H9 (cell line): ENCODE data around the gene SPSB2. TPM values are rescaled to one million over a fixed set of nuclear protein-coding genes. Genes with fewer than 3 reads are reported as not detected.

ENCODE experiments used
- DNase-seq: peaks from one replicate; pipeline ENCODE4 v3.0.0-alpha.2; 2017
- H2AFZ ChIP-seq: one replicate; pipeline ENCODE4 v1.6.1; 2013; ENCODE audit warnings: mild to moderate bottlenecking, low read length, control low read depth, moderate library complexity
- H2AK5ac ChIP-seq: 2 replicates; pipeline ENCODE4 v1.6.1; 2013; ENCODE audit warnings: low read length, control low read depth, mixed read lengths; ENCODE audit not compliant: insufficient read length
- H2BK120ac ChIP-seq: one replicate; pipeline ENCODE4 v1.6.1; 2013; ENCODE audit warnings: low read depth, mild to moderate bottlenecking, low read length, control low read depth, inconsistent platforms; ENCODE audit not compliant: poor library complexity, severe bottlenecking
- H2BK12ac ChIP-seq: 2 replicates; pipeline ENCODE4 v1.6.1; 2013; ENCODE audit warnings: low read length, control low read depth, mixed read lengths, low read depth; ENCODE audit not compliant: insufficient read length
- H2BK15ac ChIP-seq: 2 replicates; pipeline ENCODE4 v1.6.1; 2013; ENCODE audit warnings: low read depth, low read length, control low read depth
- H2BK20ac ChIP-seq: one replicate; pipeline ENCODE4 v1.6.1; 2013; ENCODE audit warnings: low read depth, mild to moderate bottlenecking, low read length, control low read depth, inconsistent platforms; ENCODE audit not compliant: poor library complexity, severe bottlenecking
- H2BK5ac ChIP-seq: 2 replicates; pipeline ENCODE4 v1.6.1; 2013; ENCODE audit warnings: low read length, control low read depth, mixed read lengths; ENCODE audit not compliant: insufficient read length
- H3K14ac ChIP-seq: 2 replicates; pipeline ENCODE4 v1.6.1; 2013; ENCODE audit warnings: low read length, control low read depth; ENCODE audit not compliant: insufficient read depth
- H3K18ac ChIP-seq: 2 replicates; pipeline ENCODE4 v1.6.1; 2013; ENCODE audit warnings: low read depth, mild to moderate bottlenecking, mixed read lengths, low read length, control low read depth; ENCODE audit not compliant: insufficient read length
- H3K23ac ChIP-seq: 2 replicates; pipeline ENCODE4 v1.6.1; 2013; ENCODE audit warnings: low read length, control low read depth, mixed read lengths, low read depth; ENCODE audit not compliant: insufficient read length
- H3K23me2 ChIP-seq: 2 replicates; pipeline ENCODE4 v1.6.1; 2013; ENCODE audit warnings: low read depth, mild to moderate bottlenecking, mixed read lengths, low read length, control low read depth; ENCODE audit not compliant: insufficient read length, poor library complexity, severe bottlenecking
- H3K27ac ChIP-seq: 2 replicates; pipeline ENCODE4 v1.5.1; 2013; ENCODE audit warnings: low read length, control low read depth, mixed read lengths, low read depth; ENCODE audit not compliant: insufficient read length
- H3K27me3 ChIP-seq: 2 replicates; pipeline ENCODE4 v1.6.1; 2013; ENCODE audit warnings: low read length, control low read depth, inconsistent platforms; ENCODE audit not compliant: insufficient read depth
- H3K4ac ChIP-seq: 2 replicates; pipeline ENCODE4 v1.6.1; 2013; ENCODE audit warnings: low read depth, mild to moderate bottlenecking, control low read depth, inconsistent platforms, low read length, moderate library complexity
- H3K4me1 ChIP-seq: 2 replicates; pipeline ENCODE4 v1.6.1; 2013; ENCODE audit warnings: low read length, control low read depth, inconsistent platforms; ENCODE audit not compliant: insufficient read depth
- H3K4me2 ChIP-seq: 2 replicates; pipeline ENCODE4 v1.6.1; 2013; ENCODE audit warnings: low read length, control low read depth, mixed read lengths; ENCODE audit not compliant: insufficient read length, insufficient read depth
- H3K56ac ChIP-seq: 2 replicates; pipeline ENCODE4 v1.6.1; 2013; ENCODE audit warnings: low read depth, mild to moderate bottlenecking, mixed read lengths, low read length, control low read depth; ENCODE audit not compliant: insufficient read length
- H3K79me1 ChIP-seq: 2 replicates; pipeline ENCODE4 v1.6.1; 2013; ENCODE audit warnings: low read depth, mild to moderate bottlenecking, moderate library complexity, low read length, control low read depth, inconsistent platforms; ENCODE audit not compliant: insufficient read depth, poor library complexity, severe bottlenecking
- H3K79me2 ChIP-seq: 2 replicates; pipeline ENCODE4 v1.6.1; 2013; ENCODE audit warnings: low read length, control low read depth, inconsistent platforms; ENCODE audit not compliant: insufficient read depth
- H3K9ac ChIP-seq: 2 replicates; pipeline ENCODE4 v1.6.1; 2013; ENCODE audit warnings: low read length, control low read depth, mixed read lengths; ENCODE audit not compliant: insufficient read length; ENCODE audit errors: extremely low read depth
- H3K9me3 ChIP-seq: one replicate; pipeline ENCODE4 v1.6.1; 2013; ENCODE audit warnings: low read depth, low read length, inconsistent platforms; ENCODE audit not compliant: control insufficient read depth
- H3T11ph ChIP-seq: one replicate; pipeline ENCODE4 v1.6.1; 2013; ENCODE audit warnings: mild to moderate bottlenecking, low read length, control low read depth, inconsistent platforms
- H4K20me1 ChIP-seq: one replicate; pipeline ENCODE4 v1.6.1; 2013; ENCODE audit not compliant: control insufficient read depth, insufficient read length, insufficient read depth
- H4K5ac ChIP-seq: 2 replicates; pipeline ENCODE4 v1.6.1; 2013; ENCODE audit warnings: low read depth, mild to moderate bottlenecking, mixed read lengths, low read length, control low read depth; ENCODE audit not compliant: insufficient read length
- H4K8ac ChIP-seq: replicated peaks from 2 replicates; pipeline ENCODE4 v1.6.1; 2013; ENCODE audit warnings: low read length, control low read depth, mixed read lengths, low read depth; ENCODE audit not compliant: insufficient read length
- H4K91ac ChIP-seq: 2 replicates; pipeline ENCODE4 v1.6.1; 2013; ENCODE audit warnings: low read depth, mild to moderate bottlenecking, moderate library complexity, mixed read lengths, low read length, control low read depth; ENCODE audit not compliant: insufficient read length
- H3K27ac Mint-ChIP-seq, 3 experiments: 2 replicates in 2 of 3; 3 replicates in 1 of 3; pipeline ENCODE4 v1.8.0; 2020 to 2021; ENCODE audit warnings: mixed read lengths in 3 of 3, mild to moderate bottlenecking in 1 of 3, moderate library complexity in 1 of 3
- H3K27me3 Mint-ChIP-seq: 2 replicates; pipeline ENCODE4 v1.8.0; 2021; ENCODE audit warnings: low read depth, mild to moderate bottlenecking, moderate library complexity, mixed read lengths
- H3K36me3 Mint-ChIP-seq, 3 experiments: 2 replicates in 2 of 3; 3 replicates in 1 of 3; pipeline ENCODE4 v1.8.0; 2020 to 2021; ENCODE audit warnings: low read depth in 3 of 3, mixed read lengths in 3 of 3; ENCODE audit not compliant: insufficient read depth in 1 of 3
- H3K4me1 Mint-ChIP-seq, 2 experiments: 2 replicates each; pipeline ENCODE4 v1.8.0; 2020; ENCODE audit warnings: mixed read lengths in 2 of 2
- H3K4me3 Mint-ChIP-seq, 2 experiments: 2 replicates in 1 of 2; 3 replicates in 1 of 2; pipeline ENCODE4 v1.8.0; 2020 to 2021; ENCODE audit warnings: mild to moderate bottlenecking in 2 of 2, mixed read lengths in 2 of 2, moderate library complexity in 1 of 2
- H3K9me3 Mint-ChIP-seq, 2 experiments: 2 replicates in 1 of 2; 3 replicates in 1 of 2; pipeline ENCODE4 v1.8.0; 2020; ENCODE audit warnings: mild to moderate bottlenecking in 2 of 2, mixed read lengths in 2 of 2, moderate library complexity in 1 of 2
- CTCF ChIP-seq: fragments of 200-600 bp; sonication (generic); conservative IDR thresholded peaks from 3 replicates; pipeline ENCODE4 v1.8.0; 2021; ENCODE audit warnings: antibody characterized with exemption, mild to moderate bottlenecking
- WGBS: extraction: QIAGEN DNeasy Blood & Tissue Kit; methylation state at CpG from one replicate; pipeline ENCODE4 v1.1.7; 2013; ENCODE audit warnings: missing lambda C conversion rate, low lambda C conversion rate, mixed read lengths; ENCODE audit not compliant: insufficient read length; ENCODE audit errors: extremely low coverage; 5-methylcytosine and 5-hydroxymethylcytosine counted together
- total RNA-seq: library from RNA; stranded (reverse); gene quantifications from 2 replicates; pipeline ENCODE4 v1.2.1, GENCODE V29; 2021

The SPSB2 gene
- total RNA-seq, 1 experiment from 2014 or later: 13.7 TPM

DNA sequence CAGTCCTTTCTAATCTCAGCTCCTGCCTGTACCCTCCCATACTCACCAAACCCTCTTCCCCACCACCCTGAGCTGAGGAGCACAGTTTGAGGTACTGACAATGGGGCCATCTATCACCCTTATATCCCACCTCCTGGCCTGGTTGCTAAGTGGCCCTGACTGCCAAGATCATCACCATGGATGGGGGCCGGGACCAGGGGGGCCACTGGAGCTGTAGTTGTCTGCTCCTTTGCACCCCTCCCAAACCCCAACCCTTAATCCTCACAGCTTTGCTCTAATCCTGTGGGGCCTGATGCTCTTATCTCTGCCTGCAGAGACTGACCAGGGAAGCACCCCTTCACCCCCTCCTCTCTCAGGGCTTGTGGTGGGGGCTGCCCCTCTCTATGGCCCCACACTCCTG, 32.8 kb downstream of the SPSB2 start:
- no peaks in the 10 kb centered on the region for H3K79me1 ChIP-seq
- H3K79me2 ChIP-seq: no peaks in the 10 kb centered on the region
- H3K27me3 Mint-ChIP-seq: no peaks in the 10 kb centered on the region
- no peaks in the 10 kb centered on the region for H3K23me2 ChIP-seq
- H3K4me1 ChIP-seq: no peaks in the 10 kb centered on the region
- H3K27ac ChIP-seq: no peak overlapping the region
- no peak overlapping the region for H3K4me2 ChIP-seq
- no peaks in the 10 kb centered on the region for H3K27me3 ChIP-seq
- TF ChIP-seq CTCF: no peak
- H3K9me3 ChIP-seq: no peaks in the 10 kb centered on the region
- peaks cover 4 to 23% of the 10 kb centered on the region in 2 experiments; a peak in 3 of 4 replicates for H3K4me1 Mint-ChIP-seq
- no peaks in the 10 kb centered on the region; a peak in 1 of 5 replicates for H3K9me3 Mint-ChIP-seq
- H4K91ac ChIP-seq: no peak overlapping the region
- no peak overlapping the region for H3K18ac ChIP-seq
- no peak overlapping the region for H3T11ph ChIP-seq
- no peaks in the 10 kb centered on the region for H4K20me1 ChIP-seq
- WGBS: no CpG with 5 or more reads among the region's 1 CpG
- no peak overlapping the region for H2AFZ ChIP-seq
- DNase-seq: no peak
- H2AK5ac ChIP-seq: no peak overlapping the region
- H2BK20ac ChIP-seq: no peak overlapping the region
- H4K5ac ChIP-seq: no peak overlapping the region
- H2BK15ac ChIP-seq: no peak overlapping the region
- no peak overlapping the region for H2BK12ac ChIP-seq
- no peak overlapping the region for H2BK5ac ChIP-seq
- H3K4ac ChIP-seq: no peak overlapping the region
- no peak overlapping the region for H4K8ac ChIP-seq
- H2BK120ac ChIP-seq: no peak overlapping the region
- no peak overlapping the region for H3K4me3 Mint-ChIP-seq
- no peak overlapping the region for H3K9ac ChIP-seq
- H3K14ac ChIP-seq: no peak overlapping the region
- peak overlapping the region in 2 of 3 experiments; percentile 39 to 67; a peak in 3 of 7 replicates for H3K27ac Mint-ChIP-seq
- no peak overlapping the region for H3K23ac ChIP-seq
- no peak overlapping the region for H3K56ac ChIP-seq
- H3K36me3 Mint-ChIP-seq: peaks cover 29 to 72% (median 71%) of the 10 kb centered on the region in 3 experiments
